Fibroblast of the aortic adventitia (primary cell): Measurements from ENCODE around the gene TREML2. TPM values are rescaled to one million over a fixed set of nuclear protein-coding genes. Genes with fewer than 3 reads are reported as not detected.

Source experiments
- DNase-seq: peaks from one replicate; pipeline ENCODE4 v3.0.0-alpha.2; 2010; ENCODE audit warnings: low read depth
- H3K4me3 ChIP-seq: 2 replicates; pipeline ENCODE4 v1.5.1; 2011; ENCODE audit warnings: low read depth, mild to moderate bottlenecking, control low read depth, low read length, moderate library complexity
- CTCF ChIP-seq: IDR thresholded peaks from 2 replicates; pipeline ENCODE4 v1.5.1; 2011; ENCODE audit warnings: mild to moderate bottlenecking, low read length, control low read depth, inconsistent platforms; ENCODE audit not compliant: insufficient read depth
- total RNA-seq: library from RNA; depleted of rRNA; stranded (reverse); fragments of >200 nt; gene quantifications from 2 replicates; pipeline ENCODE4 v1.2.3, GENCODE V29; 2012; ENCODE audit warnings: low replicate concordance

TREML2 gene
- total RNA-seq, 1 donor, result not detected

GRCh38 chr6:41209547-41210320, 8.8 kb upstream of the TREML2 start:
- DNase-seq, result no peak
- TF ChIP-seq CTCF, result no peak
- no peak overlapping the region for H3K4me3 ChIP-seq

GRCh38 chr6:41208439-41209106, 7.6 kb upstream of the TREML2 start:
- no peak for TF ChIP-seq CTCF
- no peak for DNase-seq
- no peak overlapping the region for H3K4me3 ChIP-seq

- no peak for DNase-seq
- no peak overlapping the region for H3K4me3 ChIP-seq
- no peak for TF ChIP-seq CTCF
Observed at GRCh38 chr6:41204156-41204555, 3.2 kb upstream of the TREML2 start.

GRCh38 chr6:41201764-41202173, 820 bp upstream of the TREML2 start:
- H3K4me3 ChIP-seq, result no peak overlapping the region
- TF ChIP-seq CTCF, result no peak
- DNase-seq, result no peak

- DNase-seq, result peak; percentile 15
Observed at GRCh38 chr6:41200296-41200900, 551 bp downstream of the TREML2 start.

More at GRCh38 chr6:41200296-41200900, 551 bp downstream of the TREML2 start:
- TF ChIP-seq CTCF, result no peak
- no peak overlapping the region for H3K4me3 ChIP-seq
